22Rv1 (cell line): ENCODE measurements around the gene KCNK10.

Experiments used
- H3K27ac ChIP-seq: fragments of 450-650 bp; 2 replicates; pipeline ENCODE4 v1.5.1; 2017
- ZFX ChIP-seq: fragments of 450-650 bp; IDR thresholded peaks from 2 replicates; pipeline ENCODE4 v1.6.1; 2017; ENCODE audit warnings: antibody characterized with exemption, borderline replicate concordance
- TF ChIP-seq, protein P1 (sequence below): fragments of 450-650 bp; IDR thresholded peaks from 2 replicates; pipeline ENCODE4 v1.5.1; 2017; ENCODE audit warnings: mild to moderate bottlenecking

KCNK10 gene

DNA sequence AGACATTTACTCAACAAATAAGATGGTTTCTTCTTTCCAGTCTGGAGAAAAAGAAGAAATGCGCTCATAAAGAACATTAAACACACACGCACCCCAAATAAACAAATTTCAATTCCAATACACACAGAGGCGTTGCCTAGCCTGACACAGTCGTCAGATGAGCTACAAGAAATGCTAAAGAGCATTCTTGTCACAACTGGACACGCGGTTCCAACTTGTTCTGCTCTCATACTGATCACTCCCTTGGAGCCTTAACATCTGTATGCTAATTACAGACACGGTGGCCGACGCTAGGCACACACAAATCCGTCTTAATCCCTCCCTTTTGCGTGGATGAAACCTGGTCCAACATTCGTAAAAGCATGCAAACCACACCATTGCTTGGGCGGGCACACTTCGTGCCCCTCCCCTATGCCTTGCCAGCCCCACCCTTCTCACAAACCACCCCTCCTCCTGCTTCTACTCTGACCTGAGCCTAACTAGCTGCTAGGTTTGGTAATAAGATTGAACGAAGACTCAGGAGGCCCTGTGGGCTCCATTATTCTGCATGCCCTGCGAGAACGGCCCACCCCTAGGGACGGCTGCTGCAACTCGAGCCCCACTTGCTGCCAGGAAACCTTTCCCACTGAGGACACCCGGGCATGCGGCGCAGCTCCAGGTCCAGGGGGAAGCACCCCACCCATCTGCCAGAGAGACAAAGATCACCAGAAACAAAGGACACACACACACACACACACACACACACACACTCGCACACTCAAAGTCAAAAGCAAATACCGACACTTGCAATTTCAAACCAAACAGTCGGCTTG, 1.2 kb downstream of the KCNK10 start:
- no peak overlapping the region for H3K27ac ChIP-seq
- no peak for TF ChIP-seq ZFX
- TF ChIP-seq, protein P1, sequence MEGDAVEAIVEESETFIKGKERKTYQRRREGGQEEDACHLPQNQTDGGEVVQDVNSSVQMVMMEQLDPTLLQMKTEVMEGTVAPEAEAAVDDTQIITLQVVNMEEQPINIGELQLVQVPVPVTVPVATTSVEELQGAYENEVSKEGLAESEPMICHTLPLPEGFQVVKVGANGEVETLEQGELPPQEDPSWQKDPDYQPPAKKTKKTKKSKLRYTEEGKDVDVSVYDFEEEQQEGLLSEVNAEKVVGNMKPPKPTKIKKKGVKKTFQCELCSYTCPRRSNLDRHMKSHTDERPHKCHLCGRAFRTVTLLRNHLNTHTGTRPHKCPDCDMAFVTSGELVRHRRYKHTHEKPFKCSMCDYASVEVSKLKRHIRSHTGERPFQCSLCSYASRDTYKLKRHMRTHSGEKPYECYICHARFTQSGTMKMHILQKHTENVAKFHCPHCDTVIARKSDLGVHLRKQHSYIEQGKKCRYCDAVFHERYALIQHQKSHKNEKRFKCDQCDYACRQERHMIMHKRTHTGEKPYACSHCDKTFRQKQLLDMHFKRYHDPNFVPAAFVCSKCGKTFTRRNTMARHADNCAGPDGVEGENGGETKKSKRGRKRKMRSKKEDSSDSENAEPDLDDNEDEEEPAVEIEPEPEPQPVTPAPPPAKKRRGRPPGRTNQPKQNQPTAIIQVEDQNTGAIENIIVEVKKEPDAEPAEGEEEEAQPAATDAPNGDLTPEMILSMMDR, result no peak

DNA sequence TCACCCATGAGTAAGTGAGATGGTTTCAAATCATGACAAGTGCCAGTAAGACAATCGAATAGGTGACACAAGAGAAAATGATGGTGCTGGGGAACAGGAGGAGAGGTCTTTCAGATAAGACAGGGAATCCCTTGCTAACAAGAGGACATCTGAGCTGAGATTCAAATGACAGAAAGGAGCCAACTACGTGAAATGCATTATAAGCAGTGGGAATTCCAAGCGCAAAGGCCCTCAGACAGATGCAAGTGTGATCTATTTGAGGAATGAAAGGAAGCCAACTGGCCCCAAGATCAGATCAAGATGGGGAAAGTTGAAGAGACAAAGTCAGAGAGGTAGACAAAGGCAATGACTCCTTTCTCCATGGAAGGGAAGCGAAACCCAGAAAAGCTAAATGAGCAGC, 4.7 kb downstream of the KCNK10 start:
- TF ChIP-seq, protein P1, result no peak
- TF ChIP-seq ZFX, result no peak
- H3K27ac ChIP-seq, result no peak overlapping the region

DNA sequence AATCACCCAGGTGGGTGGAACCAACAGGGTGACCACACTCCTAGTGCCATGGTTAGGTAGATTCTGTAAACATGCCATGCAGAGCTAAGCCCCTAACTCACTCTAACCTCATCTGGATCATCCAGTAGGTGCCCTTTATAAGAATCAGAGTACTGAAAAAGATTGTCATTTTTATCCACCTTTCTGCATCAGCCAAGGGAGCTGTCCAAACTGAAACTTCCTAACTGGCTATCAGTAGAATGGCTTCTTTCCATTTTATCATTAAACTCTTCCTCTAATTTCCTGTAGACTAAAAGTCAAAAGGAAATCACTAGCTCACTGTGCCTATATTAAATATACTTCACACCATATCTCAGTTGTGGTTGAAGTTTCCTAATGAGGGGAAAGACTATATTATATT, 6.5 kb downstream of the KCNK10 start:
- TF ChIP-seq ZFX, result no peak
- TF ChIP-seq, protein P1, result no peak

DNA sequence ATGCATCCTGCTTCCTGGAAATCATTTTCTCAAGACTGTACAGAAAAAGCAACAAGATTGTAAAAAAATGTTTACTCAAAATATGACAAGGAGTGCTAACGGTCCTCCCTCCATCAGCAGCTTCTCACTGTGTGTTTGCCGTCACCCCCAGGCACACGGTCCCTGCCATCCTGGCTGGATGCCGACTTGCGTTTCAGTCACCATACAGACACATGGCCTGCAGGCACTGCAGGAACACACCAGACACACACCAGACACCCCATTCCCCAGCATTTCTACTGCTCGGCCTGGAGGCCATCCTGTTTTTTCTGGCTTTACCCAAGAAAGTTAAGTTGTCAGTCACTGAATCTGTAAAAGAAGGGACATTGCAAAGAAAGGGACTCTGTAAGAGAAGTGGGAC, 10.8 kb downstream of the KCNK10 start:
- no peak overlapping the region for H3K27ac ChIP-seq
- no peak for TF ChIP-seq ZFX
- TF ChIP-seq, protein P1, result no peak

More for the DNA sequence above, 6.5 kb downstream of the KCNK10 start:
- no peak overlapping the region for H3K27ac ChIP-seq

DNA sequence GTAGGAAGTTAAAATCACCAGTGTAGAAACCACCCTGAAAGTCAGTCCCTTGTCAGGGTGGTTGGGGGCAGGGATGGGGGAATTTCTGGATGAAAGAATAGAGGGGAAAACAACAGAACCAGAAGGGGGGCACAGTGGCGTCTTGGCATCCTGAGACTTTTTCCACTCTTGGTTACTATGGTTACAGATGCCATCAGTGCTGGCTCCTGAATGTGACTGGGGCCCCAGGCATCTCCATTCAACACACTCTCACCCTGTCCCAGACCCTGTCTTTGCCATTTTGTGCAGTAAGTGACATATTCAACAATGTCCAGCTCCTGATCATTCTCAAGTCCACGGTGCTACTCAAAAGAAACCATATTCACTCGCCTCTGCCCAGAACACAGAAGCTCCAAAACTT, 11.3 kb downstream of the KCNK10 start:
- H3K27ac ChIP-seq, result no peak overlapping the region
- TF ChIP-seq, protein P1, result no peak
- TF ChIP-seq ZFX, result no peak

DNA sequence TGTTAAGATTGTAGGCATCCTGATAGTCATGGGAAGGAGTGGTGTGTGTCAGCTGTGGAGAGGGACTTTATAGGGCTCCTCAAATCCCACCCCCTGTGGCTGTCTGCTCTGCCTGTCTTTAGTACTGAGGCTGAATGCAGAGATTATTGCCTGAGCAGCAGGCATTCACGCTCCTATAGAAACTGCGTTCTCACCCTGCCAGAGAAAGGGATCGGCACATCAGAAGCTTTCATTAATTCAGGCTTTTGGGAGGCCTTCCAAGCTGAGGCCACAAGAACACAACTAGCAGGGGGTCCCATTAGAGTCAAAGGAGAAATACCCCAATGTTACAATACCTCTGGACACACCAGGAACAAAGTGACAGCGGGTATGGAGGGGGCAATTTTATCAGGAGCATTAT, 12.6 kb downstream of the KCNK10 start:
- no peak overlapping the region for H3K27ac ChIP-seq
- TF ChIP-seq ZFX, result no peak
- TF ChIP-seq, protein P1, result no peak

DNA sequence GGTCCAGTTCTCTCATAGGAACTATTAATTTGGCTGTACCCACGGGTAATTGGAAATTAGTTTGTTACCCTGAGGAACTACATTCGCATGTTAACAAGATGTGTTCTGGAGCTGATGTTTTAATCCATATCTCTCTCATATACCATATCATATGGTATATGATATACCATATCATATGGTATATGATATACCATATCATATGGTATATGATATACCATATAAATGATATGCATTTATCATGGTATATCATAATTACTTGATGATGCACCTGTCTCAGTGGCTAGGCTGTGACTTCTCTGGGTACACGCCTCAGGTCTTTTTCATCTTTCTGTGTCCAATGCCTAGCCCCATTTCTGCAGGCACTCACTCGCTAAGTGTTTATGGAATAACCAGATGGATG, 13.0 kb downstream of the KCNK10 start:
- TF ChIP-seq, protein P1, result no peak
- no peak for TF ChIP-seq ZFX

More for the DNA sequence above, 13.0 kb downstream of the KCNK10 start:
- H3K27ac ChIP-seq, result no peak overlapping the region
